ENCODE measurements around the gene PHC2. TPM values are rescaled to one million over a fixed set of nuclear protein-coding genes. Genes with fewer than 3 reads are reported as not detected.

Gene PHC2, protein sequence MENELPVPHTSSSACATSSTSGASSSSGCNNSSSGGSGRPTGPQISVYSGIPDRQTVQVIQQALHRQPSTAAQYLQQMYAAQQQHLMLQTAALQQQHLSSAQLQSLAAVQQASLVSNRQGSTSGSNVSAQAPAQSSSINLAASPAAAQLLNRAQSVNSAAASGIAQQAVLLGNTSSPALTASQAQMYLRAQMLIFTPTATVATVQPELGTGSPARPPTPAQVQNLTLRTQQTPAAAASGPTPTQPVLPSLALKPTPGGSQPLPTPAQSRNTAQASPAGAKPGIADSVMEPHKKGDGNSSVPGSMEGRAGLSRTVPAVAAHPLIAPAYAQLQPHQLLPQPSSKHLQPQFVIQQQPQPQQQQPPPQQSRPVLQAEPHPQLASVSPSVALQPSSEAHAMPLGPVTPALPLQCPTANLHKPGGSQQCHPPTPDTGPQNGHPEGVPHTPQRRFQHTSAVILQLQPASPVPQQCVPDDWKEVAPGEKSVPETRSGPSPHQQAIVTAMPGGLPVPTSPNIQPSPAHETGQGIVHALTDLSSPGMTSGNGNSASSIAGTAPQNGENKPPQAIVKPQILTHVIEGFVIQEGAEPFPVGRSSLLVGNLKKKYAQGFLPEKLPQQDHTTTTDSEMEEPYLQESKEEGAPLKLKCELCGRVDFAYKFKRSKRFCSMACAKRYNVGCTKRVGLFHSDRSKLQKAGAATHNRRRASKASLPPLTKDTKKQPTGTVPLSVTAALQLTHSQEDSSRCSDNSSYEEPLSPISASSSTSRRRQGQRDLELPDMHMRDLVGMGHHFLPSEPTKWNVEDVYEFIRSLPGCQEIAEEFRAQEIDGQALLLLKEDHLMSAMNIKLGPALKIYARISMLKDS
- total RNA-seq = 10 to 100 TPM; 36.6 to 46.6 (median 39.5) TPM
- total RNA-seq (2013) = 27.8 TPM

DNA sequence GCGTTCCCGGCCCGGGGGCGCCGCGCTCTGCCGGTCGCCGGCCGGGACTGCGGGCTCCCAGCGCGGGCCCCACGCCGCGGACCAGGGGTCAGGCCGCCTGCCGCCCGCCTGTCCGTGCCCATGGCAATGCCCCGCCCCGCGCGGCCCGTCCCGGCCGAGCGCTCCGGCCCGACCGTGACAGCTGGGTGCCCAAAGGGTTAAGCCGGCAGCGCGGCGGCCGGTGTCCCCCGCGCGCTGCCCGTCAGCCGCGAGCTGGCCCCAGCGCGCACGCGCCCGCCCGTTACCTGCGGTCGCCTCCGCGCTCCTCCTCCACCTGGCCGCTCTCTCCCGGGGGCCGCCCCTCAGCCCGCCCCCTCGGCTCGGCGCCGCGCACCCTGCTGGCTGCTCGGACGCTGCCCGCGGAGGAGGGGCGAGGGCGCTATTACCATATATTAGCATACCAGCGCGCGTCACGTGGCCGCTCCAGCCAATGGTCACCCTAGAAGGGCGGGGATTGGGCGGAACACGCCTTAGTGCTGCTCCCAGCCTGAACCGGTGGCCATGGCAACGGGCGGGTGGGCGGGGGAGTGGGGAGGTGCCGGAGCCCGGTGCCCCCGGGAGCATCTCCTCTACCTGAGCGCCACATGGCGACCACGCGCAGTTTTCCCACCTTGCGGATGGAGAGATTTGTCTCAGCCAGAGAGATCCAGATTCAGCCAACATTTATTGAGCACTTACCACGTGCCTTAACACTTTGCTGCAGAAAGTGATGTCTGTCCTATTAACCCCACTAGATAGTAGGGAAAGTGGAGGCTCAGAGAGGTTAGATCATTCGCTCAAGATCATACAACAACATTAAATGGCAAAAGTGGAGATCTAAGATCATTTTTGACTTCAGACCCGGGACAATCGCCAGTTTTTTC lies at the start of gene PHC2:
PHC2 (minus strand) TSS at position 404 of the 902 bp plus-strand sequence. CDS start 55,556 bp downstream, outside the sequence.
- H3K4me3 Mint-ChIP-seq = peak within 1 kb of the TSS; percentile 68
- no peaks in the 10 kb centered on the region for H3K4me1 Mint-ChIP-seq
- peaks cover 19% of the 10 kb centered on the region for H3K27me3 ChIP-seq (ENCODE audit: control insufficient read depth, insufficient read depth, low read length)
- H3K36me3 ChIP-seq (ENCODE audit: control insufficient read depth, insufficient read depth, low read length) = no peaks in the 10 kb centered on the region
- TF ChIP-seq, protein P1, sequence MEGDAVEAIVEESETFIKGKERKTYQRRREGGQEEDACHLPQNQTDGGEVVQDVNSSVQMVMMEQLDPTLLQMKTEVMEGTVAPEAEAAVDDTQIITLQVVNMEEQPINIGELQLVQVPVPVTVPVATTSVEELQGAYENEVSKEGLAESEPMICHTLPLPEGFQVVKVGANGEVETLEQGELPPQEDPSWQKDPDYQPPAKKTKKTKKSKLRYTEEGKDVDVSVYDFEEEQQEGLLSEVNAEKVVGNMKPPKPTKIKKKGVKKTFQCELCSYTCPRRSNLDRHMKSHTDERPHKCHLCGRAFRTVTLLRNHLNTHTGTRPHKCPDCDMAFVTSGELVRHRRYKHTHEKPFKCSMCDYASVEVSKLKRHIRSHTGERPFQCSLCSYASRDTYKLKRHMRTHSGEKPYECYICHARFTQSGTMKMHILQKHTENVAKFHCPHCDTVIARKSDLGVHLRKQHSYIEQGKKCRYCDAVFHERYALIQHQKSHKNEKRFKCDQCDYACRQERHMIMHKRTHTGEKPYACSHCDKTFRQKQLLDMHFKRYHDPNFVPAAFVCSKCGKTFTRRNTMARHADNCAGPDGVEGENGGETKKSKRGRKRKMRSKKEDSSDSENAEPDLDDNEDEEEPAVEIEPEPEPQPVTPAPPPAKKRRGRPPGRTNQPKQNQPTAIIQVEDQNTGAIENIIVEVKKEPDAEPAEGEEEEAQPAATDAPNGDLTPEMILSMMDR (IDR thresholded peaks at IDR 0.05) = peak; percentile 22
- ATAC-seq (peak; percentile 97 to 99 (median 97)), DNase-seq (peak; percentile 90 to 93)
- peak within 1 kb of the TSS in 1 of 2 donors; percentile 35 for H3K27ac Mint-ChIP-seq
- no peaks in the 10 kb centered on the region for H3K36me3 Mint-ChIP-seq
- H3K27me3 Mint-ChIP-seq (ENCODE audit: low read depth in 2 of 2) = peaks cover under 1 to 2% of the 10 kb centered on the region in 2 donors
- H3K4me1 ChIP-seq (ENCODE audit: control insufficient read depth, insufficient read depth, low read length) = peaks cover 10% of the 10 kb centered on the region
- no peaks in the 10 kb centered on the region for H3K9me3 Mint-ChIP-seq
- intact Hi-C loops (cut with micrococcal nuclease) = no loop called here
- no peaks in the 10 kb centered on the region for H3K9me3 ChIP-seq (ENCODE audit: control insufficient read depth, insufficient read depth, low read length)
- WGBS (ENCODE audit: insufficient coverage) = 2% methylated on average over 91 of the region's 91 CpGs
- H3K27ac ChIP-seq (ENCODE audit: low read length) = peak within 1 kb of the TSS; percentile 34
- peak within 1 kb of the TSS; percentile 16 for H3K4me3 ChIP-seq (ENCODE audit: low read length)

DNA sequence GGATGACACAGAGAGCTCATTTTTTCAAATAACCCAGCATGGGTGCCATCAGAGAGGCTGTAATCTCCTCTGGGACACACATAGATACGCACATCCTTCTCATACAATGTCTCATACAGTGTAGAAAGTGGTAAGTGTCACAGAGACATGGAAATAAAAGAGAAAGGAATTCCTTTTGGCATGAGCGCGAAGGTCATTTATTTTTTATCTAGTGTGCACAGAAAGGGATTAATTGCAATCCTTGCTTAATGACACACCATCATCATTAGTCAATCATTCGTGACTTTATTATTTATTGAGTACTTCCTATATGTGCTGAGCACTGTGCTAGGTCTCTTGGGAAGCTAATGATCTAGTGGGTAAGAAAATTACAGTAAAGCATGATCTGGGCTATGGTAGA lies 46.6 kb upstream of the PHC2 start:
- Histone ChIP-seq H3K27me3 (ENCODE audit: control insufficient read depth, insufficient read depth, low read length) (no peaks in the 10 kb centered on the region), H3K4me1 (ENCODE audit: control insufficient read depth, insufficient read depth, low read length) (peaks cover 4% of the 10 kb centered on the region), H3K4me3 (ENCODE audit: low read length) (no peak overlapping the region), H3K36me3 (ENCODE audit: control insufficient read depth, insufficient read depth, low read length) (no peaks in the 10 kb centered on the region), H3K9me3 (ENCODE audit: control insufficient read depth, insufficient read depth, low read length) (no peaks in the 10 kb centered on the region), H3K27ac (ENCODE audit: low read length) (no peak overlapping the region)
- whole genome bisulfite sequencing (ENCODE audit: insufficient coverage) = 80% methylated on average over 2 of the region's 4 CpGs
- Mint-ChIP-seq H3K36me3 (no peaks in the 10 kb centered on the region), H3K9me3 (no peaks in the 10 kb centered on the region), H3K4me1 (peaks cover 17 to 21% of the 10 kb centered on the region in 2 donors), H3K4me3 (no peak overlapping the region), H3K27me3 (ENCODE audit: low read depth in 2 of 2) (no peaks in the 10 kb centered on the region), H3K27ac (no peak overlapping the region)
- TF ChIP-seq, protein P1 (IDR thresholded peaks at IDR 0.05) = no peak
- ATAC-seq = no peak
- intact Hi-C loops (cut with micrococcal nuclease) = no loop called here
- DNase-seq = no peak

DNA sequence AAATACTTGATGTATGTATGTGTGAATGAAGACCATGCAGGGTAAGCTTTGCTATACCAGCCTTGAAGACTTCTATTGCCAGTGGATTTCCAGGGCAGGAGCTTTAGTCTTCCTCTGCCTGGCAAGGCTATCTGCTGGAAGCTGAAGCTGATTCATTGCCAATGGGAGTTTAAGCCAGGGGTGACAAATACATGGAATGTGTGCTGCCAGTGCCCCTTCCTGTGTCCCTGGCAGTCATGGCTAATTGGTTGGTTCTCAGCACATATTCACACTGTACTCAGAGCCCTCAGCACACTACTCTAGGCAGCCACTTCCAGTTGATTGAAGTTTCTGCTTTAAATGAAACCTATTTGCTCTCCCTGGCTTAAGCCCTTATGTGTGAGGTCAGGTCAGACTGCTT lies 43.0 kb upstream of the PHC2 start:
- no peaks in the 10 kb centered on the region for H3K9me3 ChIP-seq (ENCODE audit: control insufficient read depth, insufficient read depth, low read length)
- TF ChIP-seq, protein P1 (IDR thresholded peaks at IDR 0.05) = no peak
- no peak for ATAC-seq
- Mint-ChIP-seq H3K27me3 (ENCODE audit: low read depth in 2 of 2) (no peaks in the 10 kb centered on the region), H3K4me1 (peaks cover 29 to 34% of the 10 kb centered on the region in 2 donors), H3K9me3 (no peaks in the 10 kb centered on the region), H3K27ac (peak overlapping the region; percentile 59 to 87), H3K36me3 (no peaks in the 10 kb centered on the region), H3K4me3 (no peak overlapping the region)
- H3K36me3 ChIP-seq (ENCODE audit: control insufficient read depth, insufficient read depth, low read length) = no peaks in the 10 kb centered on the region
- H3K4me3 ChIP-seq (ENCODE audit: low read length) = no peak overlapping the region
- DNase-seq = no peak
- H3K27me3 ChIP-seq (ENCODE audit: control insufficient read depth, insufficient read depth, low read length) = no peaks in the 10 kb centered on the region
- peaks cover 16% of the 10 kb centered on the region for H3K4me1 ChIP-seq (ENCODE audit: control insufficient read depth, insufficient read depth, low read length)
- H3K27ac ChIP-seq (ENCODE audit: low read length) = no peak overlapping the region
- intact Hi-C loops (cut with micrococcal nuclease) = no loop called here

Measured in natural killer cell (primary cell).